Thymus (tissue), 11 donors: ENCODE results near the gene IFT80. TPM values are rescaled to one million over a fixed set of nuclear protein-coding genes. Genes with fewer than 3 reads are reported as not detected.

ENCODE experiments used
- DNase-seq, 9 donors: peaks; one replicate each; pipeline ENCODE4 v3.0.0-alpha.2; 2013; ENCODE audit warnings: low spot score in 9 of 9, low read depth in 6 of 9, missing footprints in 1 of 9
- H3K27ac ChIP-seq, 2 donors: one replicate each; pipeline ENCODE4 v1.5.1; 2013; ENCODE audit warnings: control low read depth in 1 of 2, low read depth in 1 of 2, low read length in 1 of 2, mild to moderate bottlenecking in 1 of 2, moderate library complexity in 1 of 2
- H3K27me3 ChIP-seq, 2 donors: one replicate each; pipeline ENCODE4 v1.5.1; 2013; ENCODE audit warnings: low read length in 1 of 2; ENCODE audit not compliant: control insufficient read depth in 2 of 2, insufficient read depth in 1 of 2
- H3K36me3 ChIP-seq, 2 donors: one replicate each; pipeline ENCODE4 v1.5.1; 2013; ENCODE audit warnings: low read length in 1 of 2, mild to moderate bottlenecking in 1 of 2, moderate library complexity in 1 of 2; ENCODE audit not compliant: control insufficient read depth in 2 of 2, insufficient read depth in 2 of 2
- H3K4me1 ChIP-seq, 2 donors: one replicate each; pipeline ENCODE4 v1.5.1; 2013; ENCODE audit warnings: low read length in 2 of 2; ENCODE audit not compliant: control insufficient read depth in 2 of 2, insufficient read depth in 2 of 2
- H3K4me3 ChIP-seq, 2 donors: one replicate each; pipeline ENCODE4 v1.5.1; 2013; ENCODE audit warnings: low read length in 2 of 2, control low read depth in 1 of 2, mild to moderate bottlenecking in 1 of 2
- H3K9me3 ChIP-seq, 2 donors: one replicate each; pipeline ENCODE4 v1.5.1; 2013; ENCODE audit warnings: low read length in 1 of 2, mild to moderate bottlenecking in 1 of 2; ENCODE audit not compliant: control insufficient read depth in 2 of 2, insufficient read depth in 1 of 2
- WGBS: extraction: QIAGEN DNeasy Blood & Tissue Kit; methylation state at CpG from one replicate; pipeline ENCODE4 v1.1.7; 2013; 5-methylcytosine and 5-hydroxymethylcytosine counted together
- polyA plus RNA-seq: library from polyadenylated mRNA; stranded (reverse); fragments of 200-250 nt; gene quantifications from one replicate; pipeline ENCODE4 v1.2.3, GENCODE V29; 2013
- total RNA-seq: library from RNA; stranded (reverse); fragments of 120-200 nt; gene quantifications from one replicate; pipeline ENCODE4 v1.2.4, GENCODE V29; 2013
- donor health status: healthy.

Gene IFT80
- total and polyA plus RNA-seq, 2 donors = 36.7 to 58.0 TPM

- H3K27ac ChIP-seq = no peak overlapping the region
- no peaks in the 10 kb centered on the region for H3K27me3 ChIP-seq
- DNase-seq = peak in 1 of 9 donors; percentile 39
- 31% methylated on average over 2 of the region's 2 CpGs for WGBS
- H3K36me3 ChIP-seq = peaks cover 0 to 21% of the 10 kb centered on the region in 2 donors
- peaks cover under 1 to 3% of the 10 kb centered on the region in 2 donors for H3K4me1 ChIP-seq
- no peaks in the 10 kb centered on the region for H3K9me3 ChIP-seq
- peak overlapping the region; percentile 75 to 88 for H3K4me3 ChIP-seq
Measured at GRCh38 chr3:160403028-160403545, 4.1 kb upstream of the IFT80 start.

- H3K9me3 ChIP-seq = no peaks in the 10 kb centered on the region
- H3K4me1 ChIP-seq = peaks cover 5 to 6% of the 10 kb centered on the region in 2 donors
- 27% methylated on average over 11 of the region's 11 CpGs for WGBS
- DNase-seq = peak in 1 of 9 donors; percentile 33
- H3K27me3 ChIP-seq = no peaks in the 10 kb centered on the region
- H3K27ac ChIP-seq = peak overlapping the region in 1 of 2 donors; percentile 69
- H3K4me3 ChIP-seq = peak overlapping the region; percentile 75 to 88
- peaks cover 0 to 16% of the 10 kb centered on the region in 2 donors for H3K36me3 ChIP-seq
Measured at GRCh38 chr3:160402221-160403027, 3.4 kb upstream of the IFT80 start.

- 2% methylated on average over 16 of the region's 16 CpGs for WGBS
- Histone ChIP-seq H3K27me3 (no peaks in the 10 kb centered on the region), H3K36me3 (peaks cover 0 to 9% of the 10 kb centered on the region in 2 donors), H3K4me3 (peak overlapping the region; percentile 75 to 88), H3K4me1 (peaks cover 5 to 6% of the 10 kb centered on the region in 2 donors), H3K9me3 (no peaks in the 10 kb centered on the region), H3K27ac (peak overlapping the region in 1 of 2 donors; percentile 69)
- DNase-seq = peak in 6 of 9 donors; percentile 16 to 61 (median 27)
Measured at GRCh38 chr3:160401291-160402095, 2.5 kb upstream of the IFT80 start.

- WGBS = under 1% methylated on average over 51 of the region's 51 CpGs
- DNase-seq = peak in 3 of 9 donors; percentile 23 to 45 (median 23)
- Histone ChIP-seq H3K36me3 (peaks cover 0 to 4% of the 10 kb centered on the region in 2 donors), H3K27me3 (no peaks in the 10 kb centered on the region), H3K27ac (peak overlapping the region; percentile 89 to 93), H3K4me1 (peaks cover 5 to 6% of the 10 kb centered on the region in 2 donors), H3K9me3 (no peaks in the 10 kb centered on the region), H3K4me3 (peak overlapping the region; percentile 75 to 88)
Measured at GRCh38 chr3:160400702-160401150, 1.7 kb upstream of the IFT80 start.

- Histone ChIP-seq H3K4me1 (peaks cover 5 to 9% of the 10 kb centered on the region in 2 donors), H3K27ac (peak overlapping the region; percentile 89 to 93), H3K9me3 (no peaks in the 10 kb centered on the region), H3K27me3 (no peaks in the 10 kb centered on the region), H3K36me3 (peaks cover 0 to 2% of the 10 kb centered on the region in 2 donors), H3K4me3 (peak overlapping the region; percentile 75 to 88)
- peak in 6 of 9 donors; percentile 20 to 51 (median 28) for DNase-seq
- WGBS = under 1% methylated on average over 49 of the region's 49 CpGs
Measured at GRCh38 chr3:160400030-160400701, 1.1 kb upstream of the IFT80 start.

GRCh38 chr3:160398820-160399124 is 253 bp downstream of the IFT80 start:
- peaks cover 5 to 9% of the 10 kb centered on the region in 2 donors for H3K4me1 ChIP-seq
- under 1% methylated on average over 9 of the region's 9 CpGs for WGBS
- DNase-seq = no peak
- no peaks in the 10 kb centered on the region for H3K9me3 ChIP-seq
- H3K27ac ChIP-seq = peak overlapping the region; percentile 44 to 93
- H3K36me3 ChIP-seq = no peaks in the 10 kb centered on the region
- H3K4me3 ChIP-seq = peak overlapping the region; percentile 75 to 88
- H3K27me3 ChIP-seq = no peaks in the 10 kb centered on the region

- no peaks in the 10 kb centered on the region for H3K27me3 ChIP-seq
- peak in 1 of 9 donors; percentile 32 for DNase-seq
- H3K27ac ChIP-seq = no peak overlapping the region
- no peaks in the 10 kb centered on the region for H3K9me3 ChIP-seq
- H3K4me1 ChIP-seq = peaks cover 5 to 12% of the 10 kb centered on the region in 2 donors
- peaks cover 0 to 4% of the 10 kb centered on the region in 2 donors for H3K36me3 ChIP-seq
- H3K4me3 ChIP-seq = no peak overlapping the region
Measured at GRCh38 chr3:160395297-160395696, 3.7 kb downstream of the IFT80 start.

- peaks cover 5 to 12% of the 10 kb centered on the region in 2 donors for H3K4me1 ChIP-seq
- H3K27ac ChIP-seq = no peak overlapping the region
- H3K27me3 ChIP-seq = no peaks in the 10 kb centered on the region
- DNase-seq = no peak
- H3K4me3 ChIP-seq = no peak overlapping the region
- WGBS = over 99% methylated on average over 3 of the region's 3 CpGs
- H3K36me3 ChIP-seq = peaks cover 0 to 4% of the 10 kb centered on the region in 2 donors
- no peaks in the 10 kb centered on the region for H3K9me3 ChIP-seq
Measured at GRCh38 chr3:160394009-160394392, 5.0 kb downstream of the IFT80 start.
